GM12873 (cell line): ENCODE results near the gene BCL2L14.
A peak's percentile ranks its signal among the peaks of the same experiment; 100 is the strongest.

Source experiments
- TF ChIP-seq, protein P1 (sequence below): IDR thresholded peaks from 2 replicates; pipeline ENCODE4 v1.5.1; 2012; ENCODE audit warnings: low read depth, mild to moderate bottlenecking, moderate library complexity, low read length, control low read depth; ENCODE audit not compliant: insufficient read depth; ENCODE audit errors: missing control alignments

The BCL2L14 gene

DNA sequence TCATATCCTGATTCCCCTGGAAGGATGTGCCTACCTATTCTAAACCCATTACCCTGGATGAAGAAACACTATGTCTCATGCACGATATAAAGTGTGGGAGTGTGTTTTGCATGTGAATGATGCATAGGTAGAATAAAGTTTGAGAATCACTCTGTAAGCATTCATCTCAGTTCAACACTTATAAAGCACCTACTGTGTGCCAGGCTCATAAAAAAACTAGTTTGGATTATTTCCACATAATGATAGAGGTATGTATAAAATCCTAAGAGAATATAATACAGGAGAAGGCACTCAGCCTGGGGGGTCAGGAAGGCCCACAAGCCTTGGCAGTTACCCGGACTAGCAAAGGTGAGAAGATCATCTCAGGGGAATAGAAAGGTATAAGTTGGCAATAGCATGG, 41.1 kb upstream of the BCL2L14 start:
- TF ChIP-seq, protein P1, sequence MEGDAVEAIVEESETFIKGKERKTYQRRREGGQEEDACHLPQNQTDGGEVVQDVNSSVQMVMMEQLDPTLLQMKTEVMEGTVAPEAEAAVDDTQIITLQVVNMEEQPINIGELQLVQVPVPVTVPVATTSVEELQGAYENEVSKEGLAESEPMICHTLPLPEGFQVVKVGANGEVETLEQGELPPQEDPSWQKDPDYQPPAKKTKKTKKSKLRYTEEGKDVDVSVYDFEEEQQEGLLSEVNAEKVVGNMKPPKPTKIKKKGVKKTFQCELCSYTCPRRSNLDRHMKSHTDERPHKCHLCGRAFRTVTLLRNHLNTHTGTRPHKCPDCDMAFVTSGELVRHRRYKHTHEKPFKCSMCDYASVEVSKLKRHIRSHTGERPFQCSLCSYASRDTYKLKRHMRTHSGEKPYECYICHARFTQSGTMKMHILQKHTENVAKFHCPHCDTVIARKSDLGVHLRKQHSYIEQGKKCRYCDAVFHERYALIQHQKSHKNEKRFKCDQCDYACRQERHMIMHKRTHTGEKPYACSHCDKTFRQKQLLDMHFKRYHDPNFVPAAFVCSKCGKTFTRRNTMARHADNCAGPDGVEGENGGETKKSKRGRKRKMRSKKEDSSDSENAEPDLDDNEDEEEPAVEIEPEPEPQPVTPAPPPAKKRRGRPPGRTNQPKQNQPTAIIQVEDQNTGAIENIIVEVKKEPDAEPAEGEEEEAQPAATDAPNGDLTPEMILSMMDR = no peak

DNA sequence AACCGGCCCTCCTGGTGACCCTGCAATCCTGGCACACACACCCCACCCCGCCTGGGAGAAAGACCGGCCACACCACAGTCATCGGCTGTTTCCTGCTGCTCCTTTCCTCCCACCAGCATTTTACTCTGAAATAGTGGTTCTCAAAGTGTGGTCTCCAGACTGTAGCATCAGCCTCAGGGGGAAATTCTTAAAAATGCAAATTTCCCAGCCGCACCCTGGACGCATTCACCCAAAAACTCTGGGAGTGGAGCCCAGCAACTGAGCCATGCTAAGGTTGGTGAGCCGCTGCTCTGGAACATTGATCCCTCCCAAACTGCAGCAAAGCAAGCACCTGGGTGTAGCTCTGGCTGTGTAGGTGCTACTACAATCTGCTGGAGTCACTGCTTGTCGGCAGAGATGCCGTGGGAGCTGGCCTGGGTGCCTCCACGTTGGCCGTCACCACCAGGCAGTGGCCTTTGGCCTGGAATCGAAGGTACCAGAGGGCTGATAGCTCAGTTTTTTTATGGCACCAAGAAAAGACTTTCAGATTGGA, 38.4 kb upstream of the BCL2L14 start:
- TF ChIP-seq, protein P1 = no peak

- TF ChIP-seq, protein P1 = peak; percentile 90
These were observed 37.6 kb upstream of the BCL2L14 start for GRCh38 chr12:12032851-12033797.

GRCh38 chr12:12033824-12034223, 36.9 kb upstream of the BCL2L14 start:
- TF ChIP-seq, protein P1 = no peak

GRCh38 chr12:12034344-12034743, 36.4 kb upstream of the BCL2L14 start:
- TF ChIP-seq, protein P1 = no peak

- TF ChIP-seq, protein P1 = no peak
These were observed 35.5 kb upstream of the BCL2L14 start for GRCh38 chr12:12035229-12035628.

DNA sequence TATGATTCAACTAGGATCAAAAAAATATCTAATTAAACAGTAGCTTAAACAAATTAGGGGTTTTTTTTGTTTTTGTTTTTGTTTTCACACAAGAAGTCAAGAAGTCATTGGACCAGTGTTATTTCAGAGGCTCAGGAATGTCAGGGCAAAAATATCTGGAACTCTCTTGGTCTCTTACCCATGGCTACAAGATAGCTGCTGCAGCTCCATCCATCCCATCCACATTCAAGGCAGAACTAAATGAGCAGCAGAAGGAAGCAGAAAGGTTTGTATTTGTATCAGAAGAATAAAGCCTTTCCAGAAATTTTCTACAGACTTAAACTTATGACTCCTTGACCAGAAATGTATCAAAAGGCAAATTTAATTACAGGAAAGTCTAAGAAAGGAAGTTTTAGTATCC, 33.8 kb upstream of the BCL2L14 start:
- TF ChIP-seq, protein P1 = no peak
